Measurements from ENCODE around the gene CAMSAP1. TPM values are rescaled to one million over a fixed set of nuclear protein-coding genes. Genes with fewer than 3 reads are reported as not detected.
A peak's percentile ranks its signal among the peaks of the same experiment; 100 is the strongest.

CAMSAP1 gene
- total and polyA plus RNA-seq, 2 of the 4 experiments (the other 2 are of a cell fraction): 8.2 to 19.5 TPM

DNA sequence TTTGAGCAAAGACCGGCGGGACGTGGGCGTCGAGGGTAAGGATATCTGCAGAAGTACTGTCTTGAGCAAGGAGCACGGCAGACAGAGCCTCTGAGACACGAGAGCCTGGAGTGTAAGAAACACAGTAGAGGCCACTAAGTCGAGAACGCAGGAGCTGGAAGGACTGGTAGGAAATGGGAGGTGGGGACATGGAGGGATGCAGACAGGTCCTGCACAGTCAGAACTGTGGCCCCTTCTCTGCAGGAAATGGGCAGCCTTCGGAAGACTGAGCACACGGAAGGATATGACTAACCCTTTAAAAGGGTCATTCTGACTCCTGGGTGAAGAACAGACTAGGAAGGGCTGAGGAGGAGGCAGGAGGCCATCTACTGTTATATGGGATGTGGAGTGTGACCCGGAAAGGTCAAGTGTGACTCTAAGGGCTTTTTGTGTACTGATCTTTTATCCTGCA is 1.4 kb upstream of the CAMSAP1 start:
- Histone ChIP-seq H3K79me1 (ENCODE audit: low read depth in 1 of 2, low read length in 2 of 2) (peaks cover 23 to 59% of the 10 kb centered on the region in 2 experiments), H3K4ac (ENCODE audit: low read depth, low read length) (peak overlapping the region; percentile 0; the same call in 1 of the 2 replicates), H3K9me1 (ENCODE audit: insufficient read depth, low read length) (peaks cover 5% of the 10 kb centered on the region; the same call in 1 of the 2 replicates), H2BK15ac (ENCODE audit: low read depth, low read length) (no peak overlapping the region), H3K4me2 (ENCODE audit: low read depth, low read length) (peak overlapping the region; percentile 41; the same call in 1 of the 2 replicates), H2AK5ac (ENCODE audit: low read depth, low read length) (peak overlapping the region; percentile 36; the same call in 1 of the 2 replicates), H4K8ac (ENCODE audit: low read depth in 2 of 2, low read length in 2 of 2) (peak overlapping the region; percentile 22 to 56; a peak in 2 of 4 replicates), H3K23ac (ENCODE audit: low read depth, low read length) (peak overlapping the region; percentile 69; the same call in 1 of the 2 replicates), H4K20me1 (ENCODE audit: insufficient read depth, low read length) (peaks cover 30% of the 10 kb centered on the region), H2AFZ (replicated peaks; ENCODE audit: low read length, poor library complexity) (no peak overlapping the region), H3K4me3 (ENCODE audit: insufficient read depth, low read depth, low read length) (no peak overlapping the region), H2BK120ac (ENCODE audit: low read depth, low read length) (no peak overlapping the region), H3K9me3 (ENCODE audit: control insufficient read depth, insufficient read depth, low read length) (peaks cover 9% of the 10 kb centered on the region), H4K5ac (ENCODE audit: low read depth, low read length) (no peak overlapping the region), H3K14ac (replicated peaks; ENCODE audit: low read depth, low read length) (no peak overlapping the region; the same call in 1 of the 2 replicates), H3K36me3 (ENCODE audit: control insufficient read depth, insufficient read depth, low read length) (peaks cover 23% of the 10 kb centered on the region), H3K18ac (ENCODE audit: low read depth, low read length) (no peak overlapping the region), H3K27me3 (ENCODE audit: control insufficient read depth, insufficient read depth, low read length) (no peaks in the 10 kb centered on the region), H2AK9ac (replicated peaks; ENCODE audit: low read depth, low read length, poor library complexity) (peak overlapping the region; percentile 79), H3K9ac (ENCODE audit: low read depth, low read length) (no peak overlapping the region), H3K27ac (ENCODE audit: insufficient read depth, low read length) (no peak overlapping the region), H4K91ac (ENCODE audit: insufficient read depth, low read depth, low read length) (no peak overlapping the region), H3K56ac (ENCODE audit: extremely low read depth, insufficient read depth, low read length) (no peak overlapping the region), H3K4me1 (ENCODE audit: control insufficient read depth, insufficient read depth, low read length) (peaks cover 10% of the 10 kb centered on the region), H2BK20ac (ENCODE audit: low read depth, low read length) (no peak overlapping the region), H2BK5ac (ENCODE audit: low read depth, low read length, poor library complexity, severe bottlenecking) (no peak overlapping the region)
- DNase-seq (no peak), ATAC-seq (ENCODE audit: low read depth) (no peak)
- ChIA-PET CTCF (no interaction called here), POLR2A (ENCODE audit: unreplicated experiment) (no interaction called here)
- intact Hi-C loops (cut with micrococcal nuclease) (no loop called here), dilution Hi-C loops (cut with HindIII; ENCODE audit: low sequenced_read_pairs, unreplicated experiment) (no loop called here), in situ Hi-C loops (cut with MboI; ENCODE audit: low sequenced_read_pairs) (no loop called here)
- WGBS, 2 experiments (ENCODE audit: extremely low coverage in 2 of 2, insufficient read length in 1 of 2): 100% methylated on average over 2 of the region's 12 CpGs; no CpG with 5 or more reads in 1 of the 2 experiments
- TF ChIP-seq SMC3 (IDR thresholded peaks at IDR 0.05; ENCODE audit: low read depth, low read length) (no peak), RFX5 (IDR thresholded peaks at IDR 0.05; ENCODE audit: low read depth, low read length) (no peak), CEBPB (IDR thresholded peaks at IDR 0.05; ENCODE audit: low read depth, low read length) (no peak), CHD1 (IDR thresholded peaks at IDR 0.05; ENCODE audit: low read depth, low read length) (no peak), FOS (IDR thresholded peaks at IDR 0.05; ENCODE audit: low read depth, low read length) (no peak), NFE2L2 (IDR thresholded peaks at IDR 0.05; ENCODE audit: low read depth, low read length) (no peak), MXI1 (IDR thresholded peaks at IDR 0.05; ENCODE audit: borderline replicate concordance, low read depth, low read length) (no peak), POLR2A (IDR thresholded peaks at IDR 0.05; ENCODE audit: low read depth, low read length) (no peak), RAD21 (IDR thresholded peaks at IDR 0.05; ENCODE audit: low read length) (no peak), RCOR1 (IDR thresholded peaks at IDR 0.05; ENCODE audit: insufficient replicate concordance, low read length) (no peak), MAFK (IDR thresholded peaks at IDR 0.05; ENCODE audit: low read depth, low read length) (no peak), ELK1 (IDR thresholded peaks at IDR 0.05; ENCODE audit: borderline replicate concordance, low read depth, low read length) (no peak), BHLHE40 (IDR thresholded peaks at IDR 0.05; ENCODE audit: low read depth, low read length) (no peak), MAZ (IDR thresholded peaks at IDR 0.05; ENCODE audit: borderline replicate concordance, low read depth, low read length) (no peak)
- TF ChIP-seq, protein P1, sequence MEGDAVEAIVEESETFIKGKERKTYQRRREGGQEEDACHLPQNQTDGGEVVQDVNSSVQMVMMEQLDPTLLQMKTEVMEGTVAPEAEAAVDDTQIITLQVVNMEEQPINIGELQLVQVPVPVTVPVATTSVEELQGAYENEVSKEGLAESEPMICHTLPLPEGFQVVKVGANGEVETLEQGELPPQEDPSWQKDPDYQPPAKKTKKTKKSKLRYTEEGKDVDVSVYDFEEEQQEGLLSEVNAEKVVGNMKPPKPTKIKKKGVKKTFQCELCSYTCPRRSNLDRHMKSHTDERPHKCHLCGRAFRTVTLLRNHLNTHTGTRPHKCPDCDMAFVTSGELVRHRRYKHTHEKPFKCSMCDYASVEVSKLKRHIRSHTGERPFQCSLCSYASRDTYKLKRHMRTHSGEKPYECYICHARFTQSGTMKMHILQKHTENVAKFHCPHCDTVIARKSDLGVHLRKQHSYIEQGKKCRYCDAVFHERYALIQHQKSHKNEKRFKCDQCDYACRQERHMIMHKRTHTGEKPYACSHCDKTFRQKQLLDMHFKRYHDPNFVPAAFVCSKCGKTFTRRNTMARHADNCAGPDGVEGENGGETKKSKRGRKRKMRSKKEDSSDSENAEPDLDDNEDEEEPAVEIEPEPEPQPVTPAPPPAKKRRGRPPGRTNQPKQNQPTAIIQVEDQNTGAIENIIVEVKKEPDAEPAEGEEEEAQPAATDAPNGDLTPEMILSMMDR (conservative IDR thresholded peaks at IDR 0.05; ENCODE audit: low read depth, low read length): no peak
- TF ChIP-seq, protein P2, sequence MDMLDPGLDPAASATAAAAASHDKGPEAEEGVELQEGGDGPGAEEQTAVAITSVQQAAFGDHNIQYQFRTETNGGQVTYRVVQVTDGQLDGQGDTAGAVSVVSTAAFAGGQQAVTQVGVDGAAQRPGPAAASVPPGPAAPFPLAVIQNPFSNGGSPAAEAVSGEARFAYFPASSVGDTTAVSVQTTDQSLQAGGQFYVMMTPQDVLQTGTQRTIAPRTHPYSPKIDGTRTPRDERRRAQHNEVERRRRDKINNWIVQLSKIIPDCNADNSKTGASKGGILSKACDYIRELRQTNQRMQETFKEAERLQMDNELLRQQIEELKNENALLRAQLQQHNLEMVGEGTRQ (IDR thresholded peaks at IDR 0.05; ENCODE audit: low read depth, low read length): no peak
- TSS peak; percentile 21 for BruUV-seq (replicated peaks)

All from IMR-90 (cell line).